Activated CD4-positive, alpha-beta memory T cell treated with anti-CD3 and anti-CD28 coated beads for 36 hours (primary cell): ENCODE measurements around the gene GNG2. TPM values are rescaled to one million over a fixed set of nuclear protein-coding genes. Genes with fewer than 3 reads are reported as not detected.

Experiments
- CTCF ChIA-PET: fragments of 350-600 bp; sonication (Branson Sonifier 250); formaldehyde crosslinking; loops from one replicate; lab custom pipeline; 2021; ENCODE audit warnings: antibody characterized with exemption, inconsistent platforms; lab: Charles Lee
- POLR2A ChIA-PET: fragments of 350-600 bp; sonication (Branson Sonifier 250); formaldehyde crosslinking; loops from one replicate; lab custom pipeline; 2021; ENCODE audit warnings: antibody characterized with exemption; lab: Charles Lee
- DNase-seq: peaks from one replicate; pipeline ENCODE4 v3.0.0-alpha.2; 2020
- H3K27ac Mint-ChIP-seq: one replicate; pipeline ENCODE4 v1.8.0; 2021; ENCODE audit warnings: mixed read lengths
- H3K27me3 Mint-ChIP-seq: one replicate; pipeline ENCODE4 v1.8.0; 2021; ENCODE audit warnings: mixed read lengths
- H3K36me3 Mint-ChIP-seq: one replicate; pipeline ENCODE4 v1.8.0; 2021; ENCODE audit warnings: mixed read lengths
- H3K4me1 Mint-ChIP-seq: one replicate; pipeline ENCODE4 v1.8.0; 2021; ENCODE audit warnings: low read depth, mixed read lengths
- H3K4me3 Mint-ChIP-seq: one replicate; pipeline ENCODE4 v1.8.0; 2021; ENCODE audit warnings: mild to moderate bottlenecking, mixed read lengths
- H3K9me3 Mint-ChIP-seq: one replicate; pipeline ENCODE4 v1.8.0; 2021; ENCODE audit warnings: mixed read lengths
- intact Hi-C: fragments of 100-400 bp; cut with micrococcal nuclease; formaldehyde crosslinking; loops from one replicate; pipeline ENCODE4 v1.15.1; 2023
- total RNA-seq, 2 experiments: library from RNA; stranded (reverse); gene quantifications; one replicate each; pipeline ENCODE4 v1.2.3, GENCODE V29; 2021

GNG2 gene
- total RNA-seq, 2 experiments from 2014 or later = 146 TPM

DNA sequence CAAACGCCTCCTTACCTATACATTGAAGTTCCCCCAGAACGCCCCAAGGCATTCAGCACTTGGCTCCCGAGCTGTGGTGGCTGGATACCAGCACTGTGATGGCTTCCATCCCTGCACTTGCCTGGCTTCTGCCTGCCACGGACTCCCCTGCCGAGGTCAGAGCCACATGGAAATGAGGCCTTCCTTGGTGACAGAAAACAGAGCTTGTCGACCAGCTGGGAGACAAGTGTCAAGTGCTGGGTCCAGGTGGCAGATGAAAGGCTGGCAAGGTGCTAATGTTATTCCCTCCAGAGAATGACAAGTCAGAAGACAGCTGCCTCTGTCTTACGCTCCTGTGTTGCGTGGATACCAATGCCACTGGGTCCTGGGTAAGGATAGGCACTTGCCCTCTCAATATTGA is 26.2 kb upstream of the GNG2 start:
- H3K4me1 Mint-ChIP-seq = no peaks in the 10 kb centered on the region
- no peaks in the 10 kb centered on the region for H3K27me3 Mint-ChIP-seq
- intact Hi-C loops = no loop called here
- H3K36me3 Mint-ChIP-seq = no peaks in the 10 kb centered on the region
- no peak for DNase-seq
- CTCF ChIA-PET = interaction anchor here (0.7 kb wide), 1 partner anchor 68 kb away, joined by 3 read pairs; no protein-coding TSS in a partner anchor
- H3K27ac Mint-ChIP-seq = no peak overlapping the region
- peaks cover 10% of the 10 kb centered on the region for H3K9me3 Mint-ChIP-seq
- no peak overlapping the region for H3K4me3 Mint-ChIP-seq
- POLR2A ChIA-PET = no interaction called here

DNA sequence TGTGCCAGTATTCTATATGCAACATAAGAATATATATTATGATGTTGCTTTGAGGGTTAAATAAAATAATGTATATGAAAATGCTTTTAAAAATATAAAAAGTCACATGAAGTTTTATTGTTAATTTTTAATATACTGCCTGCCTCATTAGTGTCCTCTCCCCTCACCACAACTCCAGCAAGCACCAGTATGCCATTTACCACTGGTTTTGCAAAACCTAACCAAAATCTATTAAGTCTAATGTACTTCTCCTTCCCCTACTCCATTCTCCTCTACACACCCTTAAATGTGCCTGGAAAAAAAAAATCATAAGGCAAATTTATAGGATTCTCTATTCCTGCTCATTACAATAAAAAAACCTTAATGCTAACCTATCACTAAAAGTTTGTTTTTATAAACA is 24.0 kb upstream of the GNG2 start:
- H3K4me1 Mint-ChIP-seq = no peaks in the 10 kb centered on the region
- no peaks in the 10 kb centered on the region for H3K36me3 Mint-ChIP-seq
- peaks cover 10% of the 10 kb centered on the region for H3K9me3 Mint-ChIP-seq
- no peaks in the 10 kb centered on the region for H3K27me3 Mint-ChIP-seq
- no peak overlapping the region for H3K4me3 Mint-ChIP-seq
- no peak overlapping the region for H3K27ac Mint-ChIP-seq
- ChIA-PET POLR2A (no interaction called here), CTCF (no interaction called here)
- DNase-seq = no peak
- intact Hi-C loops = no loop called here

GRCh38 chr14:51844081-51844881 is 16.1 kb upstream of the GNG2 start:
- no peak overlapping the region for H3K4me3 Mint-ChIP-seq
- POLR2A ChIA-PET = no interaction called here

GRCh38 chr14:51845811-51846210 is 14.6 kb upstream of the GNG2 start:
- ChIA-PET CTCF (interaction anchor here (0.9 to 3.2 kb wide), 7 partner anchors 10 to 136 kb away, joined by 3 to 26 read pairs (median 6); partner anchors contain the start of gene GNG2), POLR2A (interaction anchor here (0.6 to 3.9 kb wide), 7 partner anchors 16 to 59 kb away, joined by 3 to 64 read pairs (median 13); partner anchors contain the start of gene GNG2)
- peak overlapping the region; percentile 81 for H3K27ac Mint-ChIP-seq
- H3K27me3 Mint-ChIP-seq = peaks cover 2% of the 10 kb centered on the region
- peaks cover 30% of the 10 kb centered on the region for H3K36me3 Mint-ChIP-seq
- no peak for DNase-seq
- H3K9me3 Mint-ChIP-seq = peaks cover 26% of the 10 kb centered on the region
- H3K4me1 Mint-ChIP-seq = peaks cover 66% of the 10 kb centered on the region
- H3K4me3 Mint-ChIP-seq = peak overlapping the region; percentile 40
- intact Hi-C loops = loop anchor here (2.0 to 10.0 kb wide), 10 partner anchors 64 to 1614 kb away; partner anchors contain the start of genes DMAC2L, L2HGDH, RTRAF and SOS2

More at GRCh38 chr14:51844081-51844881, 16.1 kb upstream of the GNG2 start:
- Mint-ChIP-seq H3K27ac (peak overlapping the region; percentile 24), H3K4me1 (peaks cover 53% of the 10 kb centered on the region), H3K27me3 (peaks cover 2% of the 10 kb centered on the region), H3K36me3 (peaks cover 19% of the 10 kb centered on the region), H3K9me3 (peaks cover 14% of the 10 kb centered on the region)
- CTCF ChIA-PET = no interaction called here
- peak; percentile 39 for DNase-seq
- intact Hi-C loops = loop anchor here (10.0 kb wide), 2 partner anchors 99 to 561 kb away; no protein-coding TSS in a partner anchor

DNA sequence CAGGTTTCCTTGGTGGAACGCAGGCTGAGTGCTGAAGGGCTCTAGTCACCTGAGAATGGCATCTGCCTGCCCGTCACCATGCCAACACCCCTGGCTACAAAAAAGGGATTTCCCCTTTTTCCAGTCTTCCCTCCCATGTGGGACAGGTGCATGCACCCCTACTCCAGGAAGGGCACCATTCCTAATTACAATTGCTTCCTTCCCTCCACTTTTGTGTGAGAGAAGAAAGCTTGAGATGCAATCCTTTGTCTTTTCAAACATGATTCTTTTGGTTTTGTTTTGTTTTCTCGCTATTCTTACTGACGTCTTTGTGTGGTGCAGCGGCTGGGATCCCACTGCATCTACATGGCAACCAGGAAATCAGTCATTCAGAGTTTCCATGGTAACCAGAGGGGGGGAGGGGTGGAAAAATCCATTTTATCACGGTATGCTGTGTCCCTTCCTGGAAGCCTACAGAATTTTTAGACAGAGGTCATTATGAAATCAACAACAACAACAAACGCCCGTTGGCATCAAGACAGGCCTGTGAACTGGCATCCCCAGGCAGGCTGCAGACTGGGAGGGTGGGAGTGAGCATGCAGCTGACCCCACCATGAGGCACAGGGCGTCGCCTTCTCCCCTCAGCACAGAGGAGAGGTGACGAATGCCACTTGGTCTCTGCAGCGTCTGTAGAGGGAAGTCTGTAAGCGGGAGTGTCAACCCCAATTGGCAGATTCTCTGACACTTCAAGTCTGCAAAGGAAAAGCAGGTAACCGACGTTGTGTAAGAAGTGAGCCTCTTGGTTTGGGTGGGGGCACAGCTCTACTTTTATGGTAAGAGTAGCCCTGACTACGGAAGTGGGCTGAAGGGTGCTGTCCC is 13.6 kb upstream of the GNG2 start:
- Mint-ChIP-seq H3K4me3 (peak overlapping the region; percentile 87), H3K27me3 (peaks cover 2% of the 10 kb centered on the region), H3K27ac (peak overlapping the region; percentile 98), H3K9me3 (peaks cover 30% of the 10 kb centered on the region), H3K36me3 (peaks cover 30% of the 10 kb centered on the region), H3K4me1 (peaks cover 75% of the 10 kb centered on the region)
- CTCF ChIA-PET = interaction anchor here (0.7 to 3.2 kb wide), 12 partner anchors 9 to 135 kb away, joined by 3 to 26 read pairs (median 6); partner anchors contain the start of gene GNG2
- POLR2A ChIA-PET = interaction anchor here (0.6 to 3.9 kb wide), 15 partner anchors 9 to 142 kb away, joined by 3 to 64 read pairs (median 6); partner anchors contain the start of genes GNG2 and RTRAF
- intact Hi-C loops = loop anchor here (1.0 to 10.0 kb wide), 15 partner anchors 13 to 1615 kb away; partner anchors contain the start of genes DMAC2L, GNG2, L2HGDH and RTRAF
- DNase-seq = peak; percentile 91

DNA sequence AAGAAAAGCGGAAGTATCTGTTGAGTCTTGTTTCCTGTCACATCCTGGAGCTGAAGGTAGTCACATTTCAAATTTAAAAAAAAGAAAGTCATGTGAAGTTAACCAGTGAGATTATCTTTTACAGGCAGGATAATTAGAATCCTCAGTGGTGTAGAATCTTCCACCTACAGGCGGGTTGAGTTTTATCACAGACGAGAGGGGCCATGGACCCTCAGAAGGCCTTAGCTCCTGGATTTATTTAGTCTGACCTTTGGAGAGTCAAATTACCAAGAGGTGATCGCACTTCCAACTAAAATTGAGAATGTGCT is 13.0 kb upstream of the GNG2 start:
- ChIA-PET POLR2A (interaction anchor here (0.6 to 3.9 kb wide), 12 partner anchors 8 to 58 kb away, joined by 3 to 64 read pairs (median 10); partner anchors contain the start of gene GNG2), CTCF (interaction anchor here (1.1 to 3.2 kb wide), 7 partner anchors 8 to 131 kb away, joined by 3 to 26 read pairs (median 7); partner anchors contain the start of gene GNG2)
- no peak for DNase-seq
- H3K9me3 Mint-ChIP-seq = peaks cover 30% of the 10 kb centered on the region
- H3K4me3 Mint-ChIP-seq = peak overlapping the region; percentile 87
- peaks cover 2% of the 10 kb centered on the region for H3K27me3 Mint-ChIP-seq
- H3K4me1 Mint-ChIP-seq = peaks cover 81% of the 10 kb centered on the region
- H3K27ac Mint-ChIP-seq = peak overlapping the region; percentile 98
- H3K36me3 Mint-ChIP-seq = peaks cover 30% of the 10 kb centered on the region
- intact Hi-C loops = loop anchor here (1.0 to 10.0 kb wide), 15 partner anchors 13 to 1615 kb away; partner anchors contain the start of genes DMAC2L, GNG2, L2HGDH and RTRAF

GRCh38 chr14:51848120-51848519 is 12.3 kb upstream of the GNG2 start:
- Mint-ChIP-seq H3K27me3 (peaks cover 2% of the 10 kb centered on the region), H3K4me1 (peaks cover 85% of the 10 kb centered on the region), H3K9me3 (peaks cover 30% of the 10 kb centered on the region), H3K36me3 (peaks cover 30% of the 10 kb centered on the region), H3K27ac (peak overlapping the region; percentile 98), H3K4me3 (peak overlapping the region; percentile 50)
- intact Hi-C loops = loop anchor here (5.0 to 10.0 kb wide), 8 partner anchors 66 to 1616 kb away; partner anchors contain the start of genes DMAC2L, L2HGDH, SOS2 and TMX1
- ChIA-PET POLR2A (interaction anchor here (1.3 to 3.9 kb wide), 8 partner anchors 13 to 57 kb away, joined by 3 to 64 read pairs (median 12); partner anchors contain the start of gene GNG2), CTCF (interaction anchor here (1.3 to 3.2 kb wide), 4 partner anchors 13 to 22 kb away, joined by 5 to 26 read pairs (median 9); partner anchors contain the start of gene GNG2)
- peak; percentile 52 for DNase-seq

- DNase-seq = peak; percentile 82
- intact Hi-C loops = loop anchor here (1.0 to 10.0 kb wide), 9 partner anchors 20 to 1617 kb away; partner anchors contain the start of genes DMAC2L, L2HGDH, SOS2 and TMX1
- Mint-ChIP-seq H3K36me3 (peaks cover 30% of the 10 kb centered on the region), H3K27me3 (peaks cover 2% of the 10 kb centered on the region), H3K4me1 (peaks cover 79% of the 10 kb centered on the region), H3K27ac (peak overlapping the region; percentile 98), H3K9me3 (peaks cover 30% of the 10 kb centered on the region), H3K4me3 (peak overlapping the region; percentile 16)
- CTCF ChIA-PET = interaction anchor here (1.0 to 1.2 kb wide), 4 partner anchors 11 to 130 kb away, joined by 3 to 4 read pairs (median 4); partner anchors contain the start of gene GNG2
- POLR2A ChIA-PET = interaction anchor here (0.7 to 3.9 kb wide), 5 partner anchors 12 to 24 kb away, joined by 3 to 64 read pairs (median 12); partner anchors contain the start of gene GNG2
These were observed 11.3 kb upstream of the GNG2 start for GRCh38 chr14:51849097-51849496.

DNA sequence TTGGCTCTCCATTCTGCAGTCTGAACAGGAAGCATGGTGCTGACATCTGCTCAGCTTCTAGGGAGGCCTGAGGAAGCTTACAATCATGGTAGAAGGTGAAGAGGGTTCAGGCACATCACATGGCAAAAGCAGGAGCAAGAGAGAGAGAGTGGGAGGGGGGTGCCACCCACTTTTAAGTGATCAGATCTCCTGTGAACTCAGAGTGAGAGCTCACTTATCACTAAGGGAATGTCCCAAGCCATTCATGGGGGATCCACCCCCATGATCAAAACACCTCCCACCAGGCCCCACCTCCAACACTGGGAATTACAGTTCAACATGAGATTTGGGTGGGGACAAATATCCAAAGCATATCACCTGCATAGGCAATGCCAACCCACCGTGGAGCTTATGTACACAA is 9.8 kb upstream of the GNG2 start:
- peak; percentile 58 for DNase-seq
- POLR2A ChIA-PET = interaction anchor here (0.9 to 2.0 kb wide), 2 partner anchors 11 to 17 kb away, joined by 3 to 15 read pairs; partner anchors contain the start of gene GNG2
- H3K4me3 Mint-ChIP-seq = no peak overlapping the region
- intact Hi-C loops = no loop called here
- H3K27ac Mint-ChIP-seq = peak overlapping the region; percentile 63
- CTCF ChIA-PET = interaction anchor here (1.7 kb wide), 1 partner anchor 17 kb away, joined by 4 read pairs; no protein-coding TSS in a partner anchor
- H3K4me1 Mint-ChIP-seq = peaks cover 69% of the 10 kb centered on the region
- peaks cover 2% of the 10 kb centered on the region for H3K27me3 Mint-ChIP-seq
- H3K9me3 Mint-ChIP-seq = peaks cover 30% of the 10 kb centered on the region
- H3K36me3 Mint-ChIP-seq = peaks cover 30% of the 10 kb centered on the region

DNA sequence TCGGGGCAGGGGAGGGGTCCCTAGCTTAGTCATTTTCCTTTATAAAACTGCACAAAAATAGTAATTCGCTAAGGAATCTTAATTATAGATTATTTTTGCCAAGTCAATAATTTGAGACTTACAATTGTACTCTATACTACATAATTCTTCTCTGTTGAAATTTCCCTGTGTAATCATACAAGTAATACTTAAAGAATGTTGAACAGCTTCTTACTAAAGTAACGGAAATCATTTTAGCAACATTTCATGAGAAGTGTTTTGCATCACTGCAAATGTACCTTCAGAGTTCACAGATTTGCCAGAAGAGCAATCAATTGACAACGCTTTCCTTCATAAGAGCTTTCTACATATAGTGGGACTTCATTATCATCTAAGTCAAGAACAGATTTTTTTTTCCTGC is 7.9 kb upstream of the GNG2 start:
- POLR2A ChIA-PET = interaction anchor here (0.6 to 1.0 kb wide), 2 partner anchors 8 to 9 kb away, joined by 3 to 4 read pairs; partner anchors contain the start of gene GNG2
- intact Hi-C loops = no loop called here
- Mint-ChIP-seq H3K27ac (no peak overlapping the region), H3K27me3 (no peaks in the 10 kb centered on the region), H3K4me1 (peaks cover 58% of the 10 kb centered on the region), H3K4me3 (no peak overlapping the region), H3K9me3 (peaks cover 34% of the 10 kb centered on the region), H3K36me3 (peaks cover 28% of the 10 kb centered on the region)
- CTCF ChIA-PET = interaction anchor here (1.1 to 1.2 kb wide), 2 partner anchors 12 to 144 kb away, joined by 3 to 4 read pairs; no protein-coding TSS in a partner anchor
- no peak for DNase-seq
